GM10248 (cell line): ENCODE results near the gene AMBP.
A peak's percentile ranks its signal among the peaks of the same experiment; 100 is the strongest.

Experiments
- CTCF ChIA-PET: fragments of 300-600 bp; sonication (Branson Sonifier 250); formaldehyde crosslinking; extraction: SDS; loops from one replicate; lab custom pipeline; 2021; ENCODE audit warnings: antibody characterized with exemption; lab: Yijun Ruan, JAX
- POLR2A ChIA-PET: fragments of 350-650 bp; sonication (Branson Sonifier 250); formaldehyde crosslinking; extraction: SDS; loops from one replicate; lab custom pipeline; 2020; ENCODE audit warnings: antibody characterized with exemption; lab: Yijun Ruan, JAX
- DNase-seq: peaks from one replicate; pipeline ENCODE4 v3.0.0; 2012; ENCODE audit errors: extremely low spot score
- CTCF ChIP-seq: IDR thresholded peaks from 2 replicates; pipeline ENCODE4 v1.5.1; 2012; ENCODE audit warnings: mild to moderate bottlenecking, low read depth; ENCODE audit errors: extremely low read depth, missing control alignments, control extremely low read depth

The AMBP gene

GRCh38 chr9:114027159-114027862 lies 50.8 kb downstream of the AMBP start:
- TF ChIP-seq CTCF: no peak
- POLR2A ChIA-PET: no interaction called here
- DNase-seq: peak; percentile 12
- CTCF ChIA-PET: interaction anchor here (0.9 to 1.1 kb wide), 2 partner anchors 30 to 55 kb away, joined by 3 read pairs; no protein-coding TSS in a partner anchor

- DNase-seq: no peak
- no peak for TF ChIP-seq CTCF
- CTCF ChIA-PET: interaction anchor here (1.1 to 1.2 kb wide), 2 partner anchors 29 to 84 kb away, joined by 3 read pairs; no protein-coding TSS in a partner anchor
- POLR2A ChIA-PET: no interaction called here
Measured at GRCh38 chr9:114026335-114026734, 51.8 kb downstream of the AMBP start.

- CTCF ChIA-PET: interaction anchor here (1.1 to 1.2 kb wide), 2 partner anchors 29 to 85 kb away, joined by 3 read pairs; no protein-coding TSS in a partner anchor
- POLR2A ChIA-PET: no interaction called here
- TF ChIP-seq CTCF: no peak
- no peak for DNase-seq
Measured at GRCh38 chr9:114025760-114026159, 52.3 kb downstream of the AMBP start.

GRCh38 chr9:114025196-114025753 lies 52.8 kb downstream of the AMBP start:
- ChIA-PET POLR2A (no interaction called here), CTCF (interaction anchor here (1.2 kb wide), 1 partner anchor 85 kb away, joined by 3 read pairs; no protein-coding TSS in a partner anchor)
- no peak for DNase-seq
- TF ChIP-seq CTCF: no peak

GRCh38 chr9:114023961-114024360 lies 54.1 kb downstream of the AMBP start:
- CTCF ChIA-PET: no interaction called here
- no peak for TF ChIP-seq CTCF
- POLR2A ChIA-PET: no interaction called here
- DNase-seq: no peak

GRCh38 chr9:114021578-114021977 lies 56.5 kb downstream of the AMBP start:
- TF ChIP-seq CTCF: no peak
- no peak for DNase-seq
- ChIA-PET POLR2A (no interaction called here), CTCF (no interaction called here)
